GM12878 (cell line): ENCODE results near the gene SNN. TPM values are rescaled to one million over a fixed set of nuclear protein-coding genes. Genes with fewer than 3 reads are reported as not detected.

ENCODE experiments used
- ASH2L ChIP-seq: fragments of 300-600, 200-600 bp; sonication (generic); IDR thresholded peaks from 2 replicates; pipeline ENCODE4 v1.6.1; 2017; ENCODE audit warnings: low read depth, mild to moderate bottlenecking, borderline replicate concordance
- BCL11A ChIP-seq: IDR thresholded peaks from 2 replicates; pipeline ENCODE4 v1.6.1; 2011; ENCODE audit warnings: low read depth, low read length
- CHD2 ChIP-seq: IDR thresholded peaks from 2 replicates; pipeline ENCODE4 v1.6.1; 2011; ENCODE audit warnings: low read depth, low read length, improper control_type of control experiment, borderline replicate concordance
- EED ChIP-seq: sonication (generic); IDR thresholded peaks from 2 replicates; pipeline ENCODE4 v1.6.1; 2016; ENCODE audit warnings: antibody characterized with exemption, low read depth
- EZH2 ChIP-seq: IDR thresholded peaks from 2 replicates; pipeline ENCODE4 v1.6.1; 2012; ENCODE audit warnings: low read depth, mild to moderate bottlenecking, control low read depth, inconsistent platforms, low read length, borderline replicate concordance; ENCODE audit not compliant: control insufficient read depth
- GABPA ChIP-seq: IDR thresholded peaks from 2 replicates; pipeline ENCODE4 v1.6.1; 2014; ENCODE audit warnings: antibody characterized with exemption, low read depth, mild to moderate bottlenecking, inconsistent platforms
- GATAD2B ChIP-seq: fragments of 450-650 bp; conservative IDR thresholded peaks from 2 replicates; pipeline ENCODE4 v1.6.1; 2017; ENCODE audit warnings: low read depth, mild to moderate bottlenecking, moderate library complexity
- HDGF ChIP-seq: fragments of 450-650 bp; IDR thresholded peaks from 2 replicates; pipeline ENCODE4 v1.6.1; 2016; ENCODE audit warnings: antibody characterized with exemption
- JUNB ChIP-seq: IDR thresholded peaks from 2 replicates; pipeline ENCODE4 v1.6.1; 2016; ENCODE audit warnings: antibody characterized with exemption, mild to moderate bottlenecking
- JUND ChIP-seq: IDR thresholded peaks from 2 replicates; pipeline ENCODE4 v1.6.1; 2012; ENCODE audit warnings: low read depth, mild to moderate bottlenecking, low read length, improper control_type of control experiment, moderate library complexity
- MAX ChIP-seq: IDR thresholded peaks from 2 replicates; pipeline ENCODE4 v1.6.1; 2012; ENCODE audit warnings: low read depth, low read length, improper control_type of control experiment
- MEF2A ChIP-seq: IDR thresholded peaks from 2 replicates; pipeline ENCODE4 v1.6.1; 2011; ENCODE audit warnings: low read depth, mild to moderate bottlenecking, low read length, moderate library complexity; ENCODE audit not compliant: insufficient read depth
- NBN ChIP-seq: fragments of 450-650 bp; IDR thresholded peaks from 2 replicates; pipeline ENCODE4 v1.6.1; 2016
- NFIC ChIP-seq: IDR thresholded peaks from 2 replicates; pipeline ENCODE4 v1.6.1; 2012; ENCODE audit warnings: low read depth, mild to moderate bottlenecking, inconsistent platforms, low read length, moderate library complexity
- NFYA ChIP-seq: IDR thresholded peaks from 2 replicates; pipeline ENCODE4 v1.6.1; 2011; ENCODE audit warnings: low read depth, mild to moderate bottlenecking, low read length, improper control_type of control experiment, borderline replicate concordance
- PRDM15 ChIP-seq: fragments of 450-650 bp; formaldehyde crosslinking; IDR thresholded peaks from 2 replicates; pipeline ENCODE4 v1.4.0; 2020; ENCODE audit warnings: mild to moderate bottlenecking, moderate library complexity
- RCOR1 ChIP-seq: conservative IDR thresholded peaks from 2 replicates; pipeline ENCODE4 v1.6.1; 2012; ENCODE audit warnings: low read depth, low read length, improper control_type of control experiment
- SUPT20H ChIP-seq: IDR thresholded peaks from 2 replicates; pipeline ENCODE4 v1.6.1; 2011; ENCODE audit warnings: low read depth, mild to moderate bottlenecking, low read length, moderate library complexity, borderline replicate concordance; ENCODE audit not compliant: control insufficient read depth
- ZBTB40 ChIP-seq: fragments of 450-650 bp; IDR thresholded peaks from 2 replicates; pipeline ENCODE4 v1.6.1; 2016; ENCODE audit warnings: mild to moderate bottlenecking, moderate library complexity, borderline replicate concordance
- ZNF217 ChIP-seq: fragments of 450-650 bp; IDR thresholded peaks from 2 replicates; pipeline ENCODE4 v1.6.1; 2017; ENCODE audit warnings: antibody characterized with exemption, mild to moderate bottlenecking
- ZNF622 ChIP-seq: fragments of 450-650 bp; IDR thresholded peaks from 2 replicates; pipeline ENCODE4 v1.6.1; 2017; ENCODE audit warnings: mild to moderate bottlenecking, inconsistent platforms
- polyA plus RNA-seq, 11 experiments: library from polyadenylated mRNA; depleted of rRNA in 4 of 11; unstranded in 6 of 11; stranded (reverse) in 5 of 11; fragments of >200 nt; fragmentation: Nextera tagmentation in 4 of 11; fragmentation: Illumina TruSeq in 1 of 11; extraction: Ambion mirVana in 4 of 11; extraction: Trizol in 1 of 11; gene quantifications; 1 replicate in 1 of 11; 2 replicates in 10 of 11; pipeline versions ENCODE4 v1.2.1 to v1.2.3, GENCODE V29; 2011 to 2016; ENCODE audit warnings: inconsistent platforms in 2 of 11, missing spikeins in 2 of 11, low read depth in 1 of 11
- total RNA-seq, 4 experiments: library from RNA; depleted of rRNA in 3 of 4; stranded (reverse); fragments of >200 nt in 3 of 4; fragmentation: Illumina TruSeq in 1 of 4; extraction: Trizol in 1 of 4; gene quantifications; 2 replicates each; pipeline versions ENCODE4 v1.2.1 to v1.2.3, GENCODE V29; 2013 to 2021

Gene SNN
- total and polyA plus RNA-seq, 10 of the 15 experiments (the other 5 are each of a cell fraction or from before 2014, with no cell fraction given): 2.2 to 43.4 (median 27.8) TPM

GRCh38 chr16:11670171-11671131, 2.2 kb downstream of the SNN start (continued):
- TF ChIP-seq SUPT20H: no peak
- TF ChIP-seq JUND: peak; percentile 46; the same call in 1 of the 2 replicates
- TF ChIP-seq ZNF217: no peak
- no peak for TF ChIP-seq NFIC
- TF ChIP-seq NFYA: no peak
- TF ChIP-seq CHD2: no peak
- no peak for TF ChIP-seq JUNB
- no peak for TF ChIP-seq MAX
- TF ChIP-seq ZBTB40: 0 out of 2 replicates have a peak, but pooled peaks have one; percentile 10
- no peak for TF ChIP-seq ASH2L
- no peak for TF ChIP-seq GATAD2B
- TF ChIP-seq PRDM15 (CRISPR knock-in tag): no peak
- TF ChIP-seq BCL11A: no peak
- TF ChIP-seq ZNF622: no peak
- TF ChIP-seq NBN: 0 out of 2 replicates have a peak, but pooled peaks have one; percentile 16
- no peak for TF ChIP-seq RCOR1
- no peak for TF ChIP-seq MEF2A
- 0 out of 2 replicates have a peak, but pooled peaks have one; percentile 16 for TF ChIP-seq HDGF
- no peak for TF ChIP-seq EZH2
- no peak; the same call in 1 of the 2 replicates for TF ChIP-seq GABPA
- TF ChIP-seq EED: peak; percentile 33; the same call in 1 of the 2 replicates
